Glutamatergic neuron (in vitro differentiated cells): ENCODE results near the gene DCUN1D2. TPM values are rescaled to one million over a fixed set of nuclear protein-coding genes. Genes with fewer than 3 reads are reported as not detected.

Experiments used
- DNase-seq: peaks from one replicate; pipeline ENCODE4 v3.0.0; 2022
- H3K27ac Mint-ChIP-seq: one replicate; pipeline ENCODE4 v1.8.0; 2020; ENCODE audit warnings: mild to moderate bottlenecking, mixed read lengths, inconsistent platforms; ENCODE audit not compliant: unreplicated experiment
- H3K27me3 Mint-ChIP-seq: one replicate; pipeline ENCODE4 v1.8.0; 2020; ENCODE audit warnings: mild to moderate bottlenecking, moderate library complexity, mixed read lengths, inconsistent platforms; ENCODE audit not compliant: unreplicated experiment
- H3K36me3 Mint-ChIP-seq: one replicate; pipeline ENCODE4 v1.8.0; 2020; ENCODE audit warnings: mild to moderate bottlenecking, mixed read lengths, inconsistent platforms; ENCODE audit not compliant: unreplicated experiment
- H3K4me1 Mint-ChIP-seq: one replicate; pipeline ENCODE4 v1.8.0; 2020; ENCODE audit warnings: mild to moderate bottlenecking, low read depth, mixed read lengths, inconsistent platforms; ENCODE audit not compliant: unreplicated experiment
- H3K4me3 Mint-ChIP-seq: one replicate; pipeline ENCODE4 v1.8.0; 2020; ENCODE audit warnings: mild to moderate bottlenecking, mixed read lengths, inconsistent platforms; ENCODE audit not compliant: unreplicated experiment
- H3K9me3 Mint-ChIP-seq: one replicate; pipeline ENCODE4 v1.8.0; 2020; ENCODE audit warnings: mild to moderate bottlenecking, moderate library complexity, mixed read lengths, inconsistent platforms; ENCODE audit not compliant: unreplicated experiment
- CTCF ChIP-seq: fragments of 200-600 bp; sonication (generic); IDR thresholded peaks from one replicate; pipeline ENCODE4 v1.5.0; 2021; ENCODE audit not compliant: partially characterized antibody, unreplicated experiment
- total RNA-seq: library from RNA; stranded (reverse); fragmentation: NEBNext Ultra II Directional; extraction: Animal tissue kit (Norgen Biotek cat#: 25700); gene quantifications from one replicate; pipeline ENCODE4 v1.2.1, GENCODE V29; 2021; ENCODE audit not compliant: unreplicated experiment

Gene DCUN1D2
- total RNA-seq, 1 donor from 2014 or later: 97.7 TPM

- no peaks in the 10 kb centered on the region for H3K36me3 Mint-ChIP-seq
- TF ChIP-seq CTCF: no peak
- DNase-seq: peak; percentile 17
- H3K27ac Mint-ChIP-seq: no peak overlapping the region
- no peaks in the 10 kb centered on the region for H3K27me3 Mint-ChIP-seq
- peaks cover 2% of the 10 kb centered on the region for H3K9me3 Mint-ChIP-seq
- H3K4me1 Mint-ChIP-seq: peaks cover 13% of the 10 kb centered on the region
- H3K4me3 Mint-ChIP-seq: no peak overlapping the region
Observed at GRCh38 chr13:113422807-113423519, 67.5 kb downstream of the DCUN1D2 start.

- Mint-ChIP-seq H3K9me3 (peaks cover 2% of the 10 kb centered on the region), H3K27me3 (no peaks in the 10 kb centered on the region), H3K4me3 (no peak overlapping the region), H3K36me3 (no peaks in the 10 kb centered on the region), H3K4me1 (peaks cover 21% of the 10 kb centered on the region), H3K27ac (no peak overlapping the region)
- DNase-seq: no peak
- no peak for TF ChIP-seq CTCF
Observed at GRCh38 chr13:113421673-113422270, 68.7 kb downstream of the DCUN1D2 start.

- Mint-ChIP-seq H3K27ac (no peak overlapping the region), H3K4me1 (peaks cover 21% of the 10 kb centered on the region), H3K9me3 (peaks cover 4% of the 10 kb centered on the region), H3K4me3 (no peak overlapping the region), H3K27me3 (no peaks in the 10 kb centered on the region), H3K36me3 (no peaks in the 10 kb centered on the region)
- no peak for DNase-seq
- TF ChIP-seq CTCF: no peak
Observed at GRCh38 chr13:113420833-113421600, 69.5 kb downstream of the DCUN1D2 start.

GRCh38 chr13:113420232-113420631 lies 70.3 kb downstream of the DCUN1D2 start:
- no peak overlapping the region for H3K4me3 Mint-ChIP-seq
- H3K27me3 Mint-ChIP-seq: no peaks in the 10 kb centered on the region
- H3K4me1 Mint-ChIP-seq: peaks cover 22% of the 10 kb centered on the region
- no peak for TF ChIP-seq CTCF
- peaks cover 4% of the 10 kb centered on the region for H3K9me3 Mint-ChIP-seq
- no peaks in the 10 kb centered on the region for H3K36me3 Mint-ChIP-seq
- DNase-seq: no peak
- no peak overlapping the region for H3K27ac Mint-ChIP-seq
